ENCODE measurements around the gene EPM2A.

- no peak for TF ChIP-seq EZH2phosphoT487 (IDR thresholded peaks at IDR 0.05; ENCODE audit: borderline replicate concordance, low read depth, low read length)
- TF ChIP-seq CTCF (conservative IDR thresholded peaks at IDR 0.05; ENCODE audit: low read length) = no peak
These were observed 45.8 kb downstream of the EPM2A start for GRCh38 chr6:145689529-145689928.

Data from OCI-LY7 (cell line).